Measurements from ENCODE around the gene PHYHIPL.

- TF ChIP-seq, protein P1, sequence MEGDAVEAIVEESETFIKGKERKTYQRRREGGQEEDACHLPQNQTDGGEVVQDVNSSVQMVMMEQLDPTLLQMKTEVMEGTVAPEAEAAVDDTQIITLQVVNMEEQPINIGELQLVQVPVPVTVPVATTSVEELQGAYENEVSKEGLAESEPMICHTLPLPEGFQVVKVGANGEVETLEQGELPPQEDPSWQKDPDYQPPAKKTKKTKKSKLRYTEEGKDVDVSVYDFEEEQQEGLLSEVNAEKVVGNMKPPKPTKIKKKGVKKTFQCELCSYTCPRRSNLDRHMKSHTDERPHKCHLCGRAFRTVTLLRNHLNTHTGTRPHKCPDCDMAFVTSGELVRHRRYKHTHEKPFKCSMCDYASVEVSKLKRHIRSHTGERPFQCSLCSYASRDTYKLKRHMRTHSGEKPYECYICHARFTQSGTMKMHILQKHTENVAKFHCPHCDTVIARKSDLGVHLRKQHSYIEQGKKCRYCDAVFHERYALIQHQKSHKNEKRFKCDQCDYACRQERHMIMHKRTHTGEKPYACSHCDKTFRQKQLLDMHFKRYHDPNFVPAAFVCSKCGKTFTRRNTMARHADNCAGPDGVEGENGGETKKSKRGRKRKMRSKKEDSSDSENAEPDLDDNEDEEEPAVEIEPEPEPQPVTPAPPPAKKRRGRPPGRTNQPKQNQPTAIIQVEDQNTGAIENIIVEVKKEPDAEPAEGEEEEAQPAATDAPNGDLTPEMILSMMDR (IDR thresholded peaks at IDR 0.05): no peak
- TF ChIP-seq EP300 (IDR thresholded peaks at IDR 0.05) (no peak), POLR2A (IDR thresholded peaks at IDR 0.05) (no peak)
Observed at GRCh38 chr10:59138052-59138451, 38.4 kb upstream of the PHYHIPL start.
